Tibial nerve (tissue), 4 donors: ENCODE measurements around the gene PMP22.

Experiments used
- CTCF ChIP-seq, 5 experiments: fragments of 200-600 bp in 3 of 5; fragments of 450-650 bp in 2 of 5; sonication (generic) in 3 of 5; IDR thresholded peaks; one replicate each; pipeline ENCODE4 v1.5.1; 2016 to 2019; ENCODE audit warnings: antibody characterized with exemption in 5 of 5, mild to moderate bottlenecking in 3 of 5, moderate library complexity in 2 of 5
- EP300 ChIP-seq, 2 donors: sonication (generic); formaldehyde crosslinking; IDR thresholded peaks; one replicate each; pipeline ENCODE4 v1.6.1; 2017; ENCODE audit warnings: antibody characterized with exemption in 2 of 2, mild to moderate bottlenecking in 1 of 2
- POLR2A ChIP-seq, 2 donors: fragments of 450-650 bp; IDR thresholded peaks; one replicate each; pipeline ENCODE4 v1.6.1; 2017; ENCODE audit warnings: antibody characterized with exemption in 2 of 2, mild to moderate bottlenecking in 2 of 2, moderate library complexity in 2 of 2

DNA sequence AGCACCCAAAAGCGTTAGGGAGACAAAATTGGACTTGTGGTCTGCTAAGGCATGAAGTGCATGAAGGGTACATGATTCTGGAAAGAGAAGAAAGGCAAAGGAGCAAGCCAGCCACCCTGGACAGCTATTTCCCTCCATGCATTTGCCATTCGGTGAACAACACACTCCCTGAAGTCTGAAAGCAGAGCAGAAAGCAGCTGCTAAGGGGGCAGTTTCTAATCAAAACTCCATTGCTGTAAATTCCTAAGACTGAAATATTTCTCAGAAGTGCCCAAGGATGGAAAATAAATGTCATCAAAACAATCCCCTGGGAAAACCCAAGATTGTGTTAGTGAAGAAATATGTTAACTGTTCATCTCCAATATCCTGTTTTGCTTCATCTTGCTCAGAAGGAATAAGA is 44.3 kb downstream of the PMP22 start:
- TF ChIP-seq CTCF (IDR thresholded peaks at IDR 0.05) (no peak), POLR2A (IDR thresholded peaks at IDR 0.05) (no peak), EP300 (IDR thresholded peaks at IDR 0.05) (no peak)
